H9 (cell line): ENCODE data around the gene CDK5RAP1. TPM values are rescaled to one million over a fixed set of nuclear protein-coding genes. Genes with fewer than 3 reads are reported as not detected.

Experiments used
- DNase-seq: peaks from one replicate; pipeline ENCODE4 v3.0.0-alpha.2; 2017
- H2AFZ ChIP-seq: one replicate; pipeline ENCODE4 v1.6.1; 2013; ENCODE audit warnings: mild to moderate bottlenecking, low read length, control low read depth, moderate library complexity
- H2AK5ac ChIP-seq: 2 replicates; pipeline ENCODE4 v1.6.1; 2013; ENCODE audit warnings: low read length, control low read depth, mixed read lengths; ENCODE audit not compliant: insufficient read length
- H2BK120ac ChIP-seq: one replicate; pipeline ENCODE4 v1.6.1; 2013; ENCODE audit warnings: low read depth, mild to moderate bottlenecking, low read length, control low read depth, inconsistent platforms; ENCODE audit not compliant: poor library complexity, severe bottlenecking
- H2BK12ac ChIP-seq: 2 replicates; pipeline ENCODE4 v1.6.1; 2013; ENCODE audit warnings: low read length, control low read depth, mixed read lengths, low read depth; ENCODE audit not compliant: insufficient read length
- H2BK15ac ChIP-seq: 2 replicates; pipeline ENCODE4 v1.6.1; 2013; ENCODE audit warnings: low read depth, low read length, control low read depth
- H2BK20ac ChIP-seq: one replicate; pipeline ENCODE4 v1.6.1; 2013; ENCODE audit warnings: low read depth, mild to moderate bottlenecking, low read length, control low read depth, inconsistent platforms; ENCODE audit not compliant: poor library complexity, severe bottlenecking
- H2BK5ac ChIP-seq: 2 replicates; pipeline ENCODE4 v1.6.1; 2013; ENCODE audit warnings: low read length, control low read depth, mixed read lengths; ENCODE audit not compliant: insufficient read length
- H3K14ac ChIP-seq: 2 replicates; pipeline ENCODE4 v1.6.1; 2013; ENCODE audit warnings: low read length, control low read depth; ENCODE audit not compliant: insufficient read depth
- H3K18ac ChIP-seq: 2 replicates; pipeline ENCODE4 v1.6.1; 2013; ENCODE audit warnings: low read depth, mild to moderate bottlenecking, mixed read lengths, low read length, control low read depth; ENCODE audit not compliant: insufficient read length
- H3K23ac ChIP-seq: 2 replicates; pipeline ENCODE4 v1.6.1; 2013; ENCODE audit warnings: low read length, control low read depth, mixed read lengths, low read depth; ENCODE audit not compliant: insufficient read length
- H3K23me2 ChIP-seq: 2 replicates; pipeline ENCODE4 v1.6.1; 2013; ENCODE audit warnings: low read depth, mild to moderate bottlenecking, mixed read lengths, low read length, control low read depth; ENCODE audit not compliant: insufficient read length, poor library complexity, severe bottlenecking
- H3K27ac ChIP-seq: 2 replicates; pipeline ENCODE4 v1.5.1; 2013; ENCODE audit warnings: low read length, control low read depth, mixed read lengths, low read depth; ENCODE audit not compliant: insufficient read length
- H3K27me3 ChIP-seq: 2 replicates; pipeline ENCODE4 v1.6.1; 2013; ENCODE audit warnings: low read length, control low read depth, inconsistent platforms; ENCODE audit not compliant: insufficient read depth
- H3K4ac ChIP-seq: 2 replicates; pipeline ENCODE4 v1.6.1; 2013; ENCODE audit warnings: low read depth, mild to moderate bottlenecking, control low read depth, inconsistent platforms, low read length, moderate library complexity
- H3K4me1 ChIP-seq: 2 replicates; pipeline ENCODE4 v1.6.1; 2013; ENCODE audit warnings: low read length, control low read depth, inconsistent platforms; ENCODE audit not compliant: insufficient read depth
- H3K4me2 ChIP-seq: 2 replicates; pipeline ENCODE4 v1.6.1; 2013; ENCODE audit warnings: low read length, control low read depth, mixed read lengths; ENCODE audit not compliant: insufficient read length, insufficient read depth
- H3K56ac ChIP-seq: 2 replicates; pipeline ENCODE4 v1.6.1; 2013; ENCODE audit warnings: low read depth, mild to moderate bottlenecking, mixed read lengths, low read length, control low read depth; ENCODE audit not compliant: insufficient read length
- H3K79me1 ChIP-seq: 2 replicates; pipeline ENCODE4 v1.6.1; 2013; ENCODE audit warnings: low read depth, mild to moderate bottlenecking, moderate library complexity, low read length, control low read depth, inconsistent platforms; ENCODE audit not compliant: insufficient read depth, poor library complexity, severe bottlenecking
- H3K79me2 ChIP-seq: 2 replicates; pipeline ENCODE4 v1.6.1; 2013; ENCODE audit warnings: low read length, control low read depth, inconsistent platforms; ENCODE audit not compliant: insufficient read depth
- H3K9ac ChIP-seq: 2 replicates; pipeline ENCODE4 v1.6.1; 2013; ENCODE audit warnings: low read length, control low read depth, mixed read lengths; ENCODE audit not compliant: insufficient read length; ENCODE audit errors: extremely low read depth
- H3K9me3 ChIP-seq: one replicate; pipeline ENCODE4 v1.6.1; 2013; ENCODE audit warnings: low read depth, low read length, inconsistent platforms; ENCODE audit not compliant: control insufficient read depth
- H3T11ph ChIP-seq: one replicate; pipeline ENCODE4 v1.6.1; 2013; ENCODE audit warnings: mild to moderate bottlenecking, low read length, control low read depth, inconsistent platforms
- H4K20me1 ChIP-seq: one replicate; pipeline ENCODE4 v1.6.1; 2013; ENCODE audit not compliant: control insufficient read depth, insufficient read length, insufficient read depth
- H4K5ac ChIP-seq: 2 replicates; pipeline ENCODE4 v1.6.1; 2013; ENCODE audit warnings: low read depth, mild to moderate bottlenecking, mixed read lengths, low read length, control low read depth; ENCODE audit not compliant: insufficient read length
- H4K8ac ChIP-seq: replicated peaks from 2 replicates; pipeline ENCODE4 v1.6.1; 2013; ENCODE audit warnings: low read length, control low read depth, mixed read lengths, low read depth; ENCODE audit not compliant: insufficient read length
- H4K91ac ChIP-seq: 2 replicates; pipeline ENCODE4 v1.6.1; 2013; ENCODE audit warnings: low read depth, mild to moderate bottlenecking, moderate library complexity, mixed read lengths, low read length, control low read depth; ENCODE audit not compliant: insufficient read length
- H3K27ac Mint-ChIP-seq, 3 experiments: 2 replicates in 2 of 3; 3 replicates in 1 of 3; pipeline ENCODE4 v1.8.0; 2020 to 2021; ENCODE audit warnings: mixed read lengths in 3 of 3, mild to moderate bottlenecking in 1 of 3, moderate library complexity in 1 of 3
- H3K27me3 Mint-ChIP-seq: 2 replicates; pipeline ENCODE4 v1.8.0; 2021; ENCODE audit warnings: low read depth, mild to moderate bottlenecking, moderate library complexity, mixed read lengths
- H3K36me3 Mint-ChIP-seq, 3 experiments: 2 replicates in 2 of 3; 3 replicates in 1 of 3; pipeline ENCODE4 v1.8.0; 2020 to 2021; ENCODE audit warnings: low read depth in 3 of 3, mixed read lengths in 3 of 3; ENCODE audit not compliant: insufficient read depth in 1 of 3
- H3K4me1 Mint-ChIP-seq, 2 experiments: 2 replicates each; pipeline ENCODE4 v1.8.0; 2020; ENCODE audit warnings: mixed read lengths in 2 of 2
- H3K4me3 Mint-ChIP-seq, 2 experiments: 2 replicates in 1 of 2; 3 replicates in 1 of 2; pipeline ENCODE4 v1.8.0; 2020 to 2021; ENCODE audit warnings: mild to moderate bottlenecking in 2 of 2, mixed read lengths in 2 of 2, moderate library complexity in 1 of 2
- H3K9me3 Mint-ChIP-seq, 2 experiments: 2 replicates in 1 of 2; 3 replicates in 1 of 2; pipeline ENCODE4 v1.8.0; 2020; ENCODE audit warnings: mild to moderate bottlenecking in 2 of 2, mixed read lengths in 2 of 2, moderate library complexity in 1 of 2
- CTCF ChIP-seq: fragments of 200-600 bp; sonication (generic); conservative IDR thresholded peaks from 3 replicates; pipeline ENCODE4 v1.8.0; 2021; ENCODE audit warnings: antibody characterized with exemption, mild to moderate bottlenecking
- WGBS: extraction: QIAGEN DNeasy Blood & Tissue Kit; methylation state at CpG from one replicate; pipeline ENCODE4 v1.1.7; 2013; ENCODE audit warnings: missing lambda C conversion rate, low lambda C conversion rate, mixed read lengths; ENCODE audit not compliant: insufficient read length; ENCODE audit errors: extremely low coverage; 5-methylcytosine and 5-hydroxymethylcytosine counted together
- total RNA-seq: library from RNA; stranded (reverse); gene quantifications from 2 replicates; pipeline ENCODE4 v1.2.1, GENCODE V29; 2021

CDK5RAP1 gene
- total RNA-seq, 1 experiment from 2014 or later = 66.4 TPM

GRCh38 chr20:33407796-33408195, 6.5 kb upstream of the CDK5RAP1 start:
- Histone ChIP-seq H3K9ac (no peak overlapping the region), H3T11ph (no peak overlapping the region), H3K79me1 (no peaks in the 10 kb centered on the region), H2BK12ac (no peak overlapping the region), H2BK120ac (no peak overlapping the region), H2BK15ac (no peak overlapping the region), H3K18ac (no peak overlapping the region), H4K5ac (no peak overlapping the region), H2BK5ac (no peak overlapping the region), H2BK20ac (no peak overlapping the region), H3K4me2 (no peak overlapping the region), H4K91ac (no peak overlapping the region), H3K27ac (no peak overlapping the region), H3K23me2 (no peaks in the 10 kb centered on the region), H3K23ac (no peak overlapping the region), H3K9me3 (no peaks in the 10 kb centered on the region), H3K4ac (no peak overlapping the region), H4K8ac (no peak overlapping the region), H3K79me2 (no peaks in the 10 kb centered on the region), H3K4me1 (no peaks in the 10 kb centered on the region), H3K56ac (no peak overlapping the region), H2AFZ (no peak overlapping the region), H4K20me1 (no peaks in the 10 kb centered on the region), H3K14ac (no peak overlapping the region), H2AK5ac (no peak overlapping the region), H3K27me3 (no peaks in the 10 kb centered on the region)
- no peaks in the 10 kb centered on the region for H3K27me3 Mint-ChIP-seq
- 0 out of 4 replicates have a peak, but pooled peaks cover 0 to 3% of the 10 kb centered on the region in 2 experiments for H3K4me1 Mint-ChIP-seq
- TF ChIP-seq CTCF = no peak
- H3K27ac Mint-ChIP-seq = no peak overlapping the region
- peaks cover 0 to 17% (median 10%) of the 10 kb centered on the region in 3 experiments; a peak in 3 of 7 replicates for H3K36me3 Mint-ChIP-seq
- no CpG with 5 or more reads among the region's 4 CpGs for WGBS
- H3K4me3 Mint-ChIP-seq = no peak overlapping the region
- no peak for DNase-seq
- H3K9me3 Mint-ChIP-seq = no peaks in the 10 kb centered on the region
